GM12878 (cell line): Measurements from ENCODE around the gene NAP1L1. TPM values are rescaled to one million over a fixed set of nuclear protein-coding genes. Genes with fewer than 3 reads are reported as not detected.

Experiments used
- BHLHE40 ChIP-seq, 2 experiments: fragments of 450-650 bp in 1 of 2; IDR thresholded peaks; 2 replicates each; pipeline ENCODE4 v1.6.1; 2011 to 2017; ENCODE audit warnings: low read depth in 2 of 2, borderline replicate concordance in 1 of 2, improper control_type of control experiment in 1 of 2, low read length in 1 of 2, mild to moderate bottlenecking in 1 of 2
- IRF5 ChIP-seq: fragments of 450-650 bp; IDR thresholded peaks from 2 replicates; pipeline ENCODE4 v1.6.1; 2017; ENCODE audit warnings: borderline replicate concordance
- MLLT1 ChIP-seq: fragments of 450-650 bp; IDR thresholded peaks from 2 replicates; pipeline ENCODE4 v1.6.1; 2016; ENCODE audit warnings: mild to moderate bottlenecking
- NR2C1 ChIP-seq: fragments of 450-650 bp; IDR thresholded peaks from 2 replicates; pipeline ENCODE4 v1.6.1; 2017; ENCODE audit warnings: antibody characterized with exemption, mild to moderate bottlenecking, moderate library complexity
- PBX3 ChIP-seq: IDR thresholded peaks from 2 replicates; pipeline ENCODE4 v1.6.1; 2011; ENCODE audit warnings: mild to moderate bottlenecking, low read depth, low read length, moderate library complexity; ENCODE audit not compliant: insufficient replicate concordance
- RUNX3 ChIP-seq: IDR thresholded peaks from 2 replicates; pipeline ENCODE4 v1.6.1; 2012; ENCODE audit warnings: low read length, inconsistent platforms
- TCF3 ChIP-seq: IDR thresholded peaks from 2 replicates; pipeline ENCODE4 v1.6.1; 2012; ENCODE audit warnings: low read depth, mild to moderate bottlenecking, low read length, borderline replicate concordance; ENCODE audit not compliant: insufficient read depth
- polyA plus RNA-seq, 11 experiments: library from polyadenylated mRNA; depleted of rRNA in 4 of 11; unstranded in 6 of 11; stranded (reverse) in 5 of 11; fragments of >200 nt; fragmentation: Nextera tagmentation in 4 of 11; fragmentation: Illumina TruSeq in 1 of 11; extraction: Ambion mirVana in 4 of 11; extraction: Trizol in 1 of 11; gene quantifications; 1 replicate in 1 of 11; 2 replicates in 10 of 11; pipeline versions ENCODE4 v1.2.1 to v1.2.3, GENCODE V29; 2011 to 2016; ENCODE audit warnings: inconsistent platforms in 2 of 11, missing spikeins in 2 of 11, low read depth in 1 of 11
- total RNA-seq, 4 experiments: library from RNA; depleted of rRNA in 3 of 4; stranded (reverse); fragments of >200 nt in 3 of 4; fragmentation: Illumina TruSeq in 1 of 4; extraction: Trizol in 1 of 4; gene quantifications; 2 replicates each; pipeline versions ENCODE4 v1.2.1 to v1.2.3, GENCODE V29; 2013 to 2021

Gene NAP1L1
- total and polyA plus RNA-seq, 10 of the 15 experiments (the other 5 are each of a cell fraction or from before 2014, with no cell fraction given): 256 to 1,036 (median 536) TPM

GRCh38 chr12:76030341-76031080 lies 54.0 kb downstream of the NAP1L1 start (continued):
- no peak for TF ChIP-seq PBX3
- TF ChIP-seq RUNX3: peak; percentile 46
- TF ChIP-seq TCF3: no peak
- TF ChIP-seq MLLT1: peak; percentile 91
- TF ChIP-seq IRF5: peak; percentile 87
- TF ChIP-seq NR2C1: no peak
- TF ChIP-seq BHLHE40 (IDR thresholded peaks at IDR 0.05; ENCODE audit: borderline replicate concordance in 1 of 2, low read depth in 2 of 2, low read length in 1 of 2): peak in 1 of 2 experiments; percentile 52; a peak in 1 of 4 replicates
